Nephron progenitor cell (in vitro differentiated cells): ENCODE data around the gene GPHN.
"Not testable (repeated sequence)": the region's sequence is repeated elsewhere in the genome, so short reads cannot be mapped to it uniquely, and the experiment has no call there.

Source experiments
- DNase-seq: peaks from one replicate; pipeline ENCODE4 v3.0.0; 2021
- H3K27ac Mint-ChIP-seq: 2 replicates; pipeline ENCODE4 v1.8.0; 2021; ENCODE audit warnings: mild to moderate bottlenecking, moderate library complexity, mixed read lengths
- H3K27me3 Mint-ChIP-seq: 2 replicates; pipeline ENCODE4 v1.8.0; 2021; ENCODE audit warnings: mild to moderate bottlenecking, low read depth, mixed read lengths; ENCODE audit not compliant: poor library complexity
- H3K36me3 Mint-ChIP-seq: 2 replicates; pipeline ENCODE4 v1.8.0; 2021; ENCODE audit warnings: low read depth, mixed read lengths
- H3K4me1 Mint-ChIP-seq: 2 replicates; pipeline ENCODE4 v1.8.0; 2021; ENCODE audit warnings: mixed read lengths
- H3K4me3 Mint-ChIP-seq: 2 replicates; pipeline ENCODE4 v1.8.0; 2021; ENCODE audit warnings: mild to moderate bottlenecking, moderate library complexity, mixed read lengths
- H3K9me3 Mint-ChIP-seq: 2 replicates; pipeline ENCODE4 v1.8.0; 2021; ENCODE audit warnings: mild to moderate bottlenecking, moderate library complexity, mixed read lengths
- TF ChIP-seq, protein P1 (sequence below): fragments of 200-600 bp; sonication (generic); IDR thresholded peaks from 2 replicates; pipeline ENCODE4 v1.5.0; 2021; ENCODE audit warnings: antibody characterized with exemption

The GPHN gene

DNA sequence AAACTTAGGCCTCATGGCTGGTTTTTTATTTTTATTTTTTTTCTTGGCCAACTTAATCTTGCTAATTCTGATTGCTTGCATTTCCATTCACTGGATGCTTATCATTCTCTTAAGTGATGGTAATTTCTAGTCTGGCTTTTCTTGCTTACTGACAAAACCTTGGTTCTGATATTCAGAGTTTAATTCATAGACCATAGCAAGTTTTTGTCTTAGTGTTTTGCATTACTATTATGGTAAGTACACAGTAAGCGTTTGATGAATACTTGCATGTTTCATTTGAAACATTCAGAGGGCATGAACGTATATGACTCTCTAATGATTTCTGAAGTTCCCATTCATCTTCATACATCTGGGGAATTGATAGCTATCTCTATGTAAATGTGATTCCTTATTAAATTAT is 55.8 kb downstream of the GPHN start:
- TF ChIP-seq, protein P1, sequence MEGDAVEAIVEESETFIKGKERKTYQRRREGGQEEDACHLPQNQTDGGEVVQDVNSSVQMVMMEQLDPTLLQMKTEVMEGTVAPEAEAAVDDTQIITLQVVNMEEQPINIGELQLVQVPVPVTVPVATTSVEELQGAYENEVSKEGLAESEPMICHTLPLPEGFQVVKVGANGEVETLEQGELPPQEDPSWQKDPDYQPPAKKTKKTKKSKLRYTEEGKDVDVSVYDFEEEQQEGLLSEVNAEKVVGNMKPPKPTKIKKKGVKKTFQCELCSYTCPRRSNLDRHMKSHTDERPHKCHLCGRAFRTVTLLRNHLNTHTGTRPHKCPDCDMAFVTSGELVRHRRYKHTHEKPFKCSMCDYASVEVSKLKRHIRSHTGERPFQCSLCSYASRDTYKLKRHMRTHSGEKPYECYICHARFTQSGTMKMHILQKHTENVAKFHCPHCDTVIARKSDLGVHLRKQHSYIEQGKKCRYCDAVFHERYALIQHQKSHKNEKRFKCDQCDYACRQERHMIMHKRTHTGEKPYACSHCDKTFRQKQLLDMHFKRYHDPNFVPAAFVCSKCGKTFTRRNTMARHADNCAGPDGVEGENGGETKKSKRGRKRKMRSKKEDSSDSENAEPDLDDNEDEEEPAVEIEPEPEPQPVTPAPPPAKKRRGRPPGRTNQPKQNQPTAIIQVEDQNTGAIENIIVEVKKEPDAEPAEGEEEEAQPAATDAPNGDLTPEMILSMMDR, result no peak
- no peak overlapping the region for H3K27ac Mint-ChIP-seq
- H3K36me3 Mint-ChIP-seq, result peaks cover 7% of the 10 kb centered on the region
- H3K9me3 Mint-ChIP-seq, result peaks cover 23% of the 10 kb centered on the region
- no peak for DNase-seq
- no peaks in the 10 kb centered on the region for H3K4me1 Mint-ChIP-seq
- H3K4me3 Mint-ChIP-seq, result no peak overlapping the region
- H3K27me3 Mint-ChIP-seq, result no peaks in the 10 kb centered on the region

DNA sequence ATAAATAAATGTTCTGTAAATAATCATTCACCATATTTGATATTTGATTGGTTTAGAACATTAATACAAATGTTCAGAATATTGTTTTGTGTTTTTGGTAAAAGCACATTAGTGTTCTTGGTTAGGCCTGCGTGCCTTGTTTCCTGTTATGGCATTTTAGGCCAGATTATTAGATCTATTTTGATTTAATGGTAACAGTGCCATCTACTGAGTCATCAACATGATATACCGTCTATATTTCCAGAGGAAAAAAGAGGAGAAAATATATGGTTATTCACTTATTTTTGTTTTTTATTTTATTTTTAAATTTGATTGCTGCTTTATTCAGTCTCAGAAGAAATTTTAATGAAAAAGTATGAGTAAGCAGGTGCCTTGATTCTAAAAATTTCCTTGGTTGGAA is 60.3 kb downstream of the GPHN start:
- no peaks in the 10 kb centered on the region for H3K27me3 Mint-ChIP-seq
- peaks cover 32% of the 10 kb centered on the region for H3K9me3 Mint-ChIP-seq
- H3K36me3 Mint-ChIP-seq, result peaks cover 28% of the 10 kb centered on the region
- H3K27ac Mint-ChIP-seq, result no peak overlapping the region
- no peak overlapping the region for H3K4me3 Mint-ChIP-seq
- no peaks in the 10 kb centered on the region for H3K4me1 Mint-ChIP-seq
- TF ChIP-seq, protein P1, result no peak
- no peak for DNase-seq

- peaks cover 75% of the 10 kb centered on the region for H3K9me3 Mint-ChIP-seq
- no peak for DNase-seq
- no peak overlapping the region for H3K4me3 Mint-ChIP-seq
- no peaks in the 10 kb centered on the region for H3K27me3 Mint-ChIP-seq
- H3K27ac Mint-ChIP-seq, result no peak overlapping the region
- TF ChIP-seq, protein P1, result no peak
- H3K36me3 Mint-ChIP-seq, result peaks cover 47% of the 10 kb centered on the region
- H3K4me1 Mint-ChIP-seq, result no peaks in the 10 kb centered on the region
These were observed 64.9 kb downstream of the GPHN start for GRCh38 chr14:66572826-66573225.

DNA sequence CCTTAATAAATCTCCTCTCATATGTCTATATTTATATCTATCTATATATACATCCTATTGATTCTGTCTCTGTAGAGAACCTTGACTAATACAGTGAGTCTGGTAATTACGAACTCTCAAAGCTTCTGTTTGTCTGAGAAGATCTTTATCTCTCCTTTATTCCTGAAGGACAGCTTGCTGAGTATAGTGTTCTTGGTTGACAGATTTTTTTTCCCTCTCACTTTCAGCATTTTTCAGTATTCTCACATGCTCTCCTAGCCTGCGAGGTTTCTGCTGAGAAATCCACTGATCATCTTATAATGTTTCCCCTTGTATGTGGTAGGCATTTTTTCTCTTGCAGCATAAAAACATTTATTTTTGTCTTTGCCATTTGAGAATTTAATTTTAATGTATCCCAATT is 67.1 kb downstream of the GPHN start:
- DNase-seq, result no peak
- Mint-ChIP-seq H3K4me1 (no peaks in the 10 kb centered on the region), H3K36me3 (peaks cover 49% of the 10 kb centered on the region), H3K9me3 (peaks cover 93% of the 10 kb centered on the region), H3K27ac (no peak overlapping the region), H3K4me3 (no peak overlapping the region), H3K27me3 (peaks cover 2% of the 10 kb centered on the region)
- TF ChIP-seq, protein P1, result no peak

GRCh38 chr14:66575939-66576338 is 68.0 kb downstream of the GPHN start:
- Mint-ChIP-seq H3K4me3 (no peak overlapping the region), H3K4me1 (no peaks in the 10 kb centered on the region), H3K27me3 (peaks cover 2% of the 10 kb centered on the region), H3K36me3 (peaks cover 45% of the 10 kb centered on the region), H3K9me3 (peaks cover 94% of the 10 kb centered on the region), H3K27ac (no peak overlapping the region)
- TF ChIP-seq, protein P1, result no peak
- no peak for DNase-seq

- H3K27me3 Mint-ChIP-seq, H3K27ac Mint-ChIP-seq, DNase-seq, H3K4me1 Mint-ChIP-seq, H3K4me3 Mint-ChIP-seq: not testable (repeated sequence)
- H3K36me3 Mint-ChIP-seq, result peaks cover 37% of the 10 kb centered on the region
- peaks cover 83% of the 10 kb centered on the region for H3K9me3 Mint-ChIP-seq
These were observed 79.8 kb downstream of the GPHN start for GRCh38 chr14:66587753-66588152.
